Fibroblast of pulmonary artery (primary cell): Measurements from ENCODE around the gene ZNF148.

Experiments used
- DNase-seq: peaks from one replicate; pipeline ENCODE4 v3.0.0-alpha.2; 2010; ENCODE audit warnings: low read depth
- H3K4me3 ChIP-seq: replicated peaks from 2 replicates; pipeline ENCODE4 v1.5.1; 2011; ENCODE audit warnings: low read depth, mild to moderate bottlenecking, control low read depth, low read length, moderate library complexity
- CTCF ChIP-seq: IDR thresholded peaks from 2 replicates; pipeline ENCODE4 v1.5.1; 2011; ENCODE audit warnings: mild to moderate bottlenecking, control low read depth, low read length, inconsistent platforms; ENCODE audit errors: missing control alignments

Gene ZNF148

GRCh38 chr3:125179884-125180240 lies 195.3 kb downstream of the ZNF148 start:
- no peak for DNase-seq
- TF ChIP-seq CTCF, result no peak
- no peak overlapping the region for H3K4me3 ChIP-seq

- TF ChIP-seq CTCF, result no peak
- no peak for DNase-seq
- H3K4me3 ChIP-seq, result no peak overlapping the region
Measured at GRCh38 chr3:125179143-125179883, 195.8 kb downstream of the ZNF148 start.

GRCh38 chr3:125177746-125178145 lies 197.4 kb downstream of the ZNF148 start:
- no peak overlapping the region for H3K4me3 ChIP-seq
- no peak for TF ChIP-seq CTCF
- DNase-seq, result no peak
